ENCODE measurements around the gene ZNF789. TPM values are rescaled to one million over a fixed set of nuclear protein-coding genes. Genes with fewer than 3 reads are reported as not detected.
A peak's percentile ranks its signal among the peaks of the same experiment; 100 is the strongest.

The ZNF789 gene
- total and polyA plus RNA-seq, 2 of the 13 experiments (the other 11 are each of a cell fraction or from before 2014, with no cell fraction given): 19.8 to 25.1 TPM

- no peak for TF ChIP-seq MLXIP (CRISPR knock-in tag; IDR thresholded peaks at IDR 0.05; ENCODE audit: borderline replicate concordance)
- no peak for TF ChIP-seq ZKSCAN5 (CRISPR knock-in tag; IDR thresholded peaks at IDR 0.05)
- TF ChIP-seq ZNF331 (CRISPR knock-in tag; IDR thresholded peaks at IDR 0.05): no peak
- no peak for TF ChIP-seq SP4 (CRISPR knock-in tag; IDR thresholded peaks at IDR 0.05)
- TF ChIP-seq RFXAP (CRISPR knock-in tag; IDR thresholded peaks at IDR 0.05; ENCODE audit: borderline replicate concordance): no peak
- TF ChIP-seq DR1 (CRISPR knock-in tag; IDR thresholded peaks at IDR 0.05): no peak
- TF ChIP-seq MLX (CRISPR knock-in tag; IDR thresholded peaks at IDR 0.05): no peak
- TF ChIP-seq, protein P1, sequence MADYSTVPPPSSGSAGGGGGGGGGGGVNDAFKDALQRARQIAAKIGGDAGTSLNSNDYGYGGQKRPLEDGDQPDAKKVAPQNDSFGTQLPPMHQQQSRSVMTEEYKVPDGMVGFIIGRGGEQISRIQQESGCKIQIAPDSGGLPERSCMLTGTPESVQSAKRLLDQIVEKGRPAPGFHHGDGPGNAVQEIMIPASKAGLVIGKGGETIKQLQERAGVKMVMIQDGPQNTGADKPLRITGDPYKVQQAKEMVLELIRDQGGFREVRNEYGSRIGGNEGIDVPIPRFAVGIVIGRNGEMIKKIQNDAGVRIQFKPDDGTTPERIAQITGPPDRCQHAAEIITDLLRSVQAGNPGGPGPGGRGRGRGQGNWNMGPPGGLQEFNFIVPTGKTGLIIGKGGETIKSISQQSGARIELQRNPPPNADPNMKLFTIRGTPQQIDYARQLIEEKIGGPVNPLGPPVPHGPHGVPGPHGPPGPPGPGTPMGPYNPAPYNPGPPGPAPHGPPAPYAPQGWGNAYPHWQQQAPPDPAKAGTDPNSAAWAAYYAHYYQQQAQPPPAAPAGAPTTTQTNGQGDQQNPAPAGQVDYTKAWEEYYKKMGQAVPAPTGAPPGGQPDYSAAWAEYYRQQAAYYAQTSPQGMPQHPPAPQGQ (CRISPR knock-in tag; IDR thresholded peaks at IDR 0.05; ENCODE audit: borderline replicate concordance): no peak
- no peak for TF ChIP-seq GATA4 (IDR thresholded peaks at IDR 0.05; ENCODE audit: borderline replicate concordance, low read depth)
- TF ChIP-seq ZNF674 (CRISPR knock-in tag; IDR thresholded peaks at IDR 0.05; ENCODE audit: low read depth): no peak
- no peak for TF ChIP-seq JARID2 (CRISPR knock-in tag; IDR thresholded peaks at IDR 0.05; ENCODE audit: insufficient replicate concordance)
- no peak for TF ChIP-seq KLF15 (CRISPR knock-in tag; IDR thresholded peaks at IDR 0.05; ENCODE audit: borderline replicate concordance)
- TF ChIP-seq ZMYM2 (CRISPR knock-in tag; IDR thresholded peaks at IDR 0.05): no peak
- TF ChIP-seq CEBPB (IDR thresholded peaks at IDR 0.05; ENCODE audit: borderline replicate concordance, low read depth, low read length): peak; percentile 80; the same call in 1 of the 2 replicates
- TF ChIP-seq, protein P2, sequence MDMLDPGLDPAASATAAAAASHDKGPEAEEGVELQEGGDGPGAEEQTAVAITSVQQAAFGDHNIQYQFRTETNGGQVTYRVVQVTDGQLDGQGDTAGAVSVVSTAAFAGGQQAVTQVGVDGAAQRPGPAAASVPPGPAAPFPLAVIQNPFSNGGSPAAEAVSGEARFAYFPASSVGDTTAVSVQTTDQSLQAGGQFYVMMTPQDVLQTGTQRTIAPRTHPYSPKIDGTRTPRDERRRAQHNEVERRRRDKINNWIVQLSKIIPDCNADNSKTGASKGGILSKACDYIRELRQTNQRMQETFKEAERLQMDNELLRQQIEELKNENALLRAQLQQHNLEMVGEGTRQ (IDR thresholded peaks at IDR 0.05; ENCODE audit: low read depth, low read length): no peak
- TF ChIP-seq, protein P2 (CRISPR knock-in tag; IDR thresholded peaks at IDR 0.05; ENCODE audit: borderline replicate concordance): no peak; the same call in 1 of the 2 replicates
- no peak for TF ChIP-seq FOXP1 (IDR thresholded peaks at IDR 0.05)
- peak; percentile 84 for TF ChIP-seq FOXP1 (CRISPR knock-in tag; IDR thresholded peaks at IDR 0.05)
- TF ChIP-seq ZFY (CRISPR knock-in tag; IDR thresholded peaks at IDR 0.05): no peak
These were observed 32.5 kb upstream of the ZNF789 start (continued) for GRCh38 chr7:99440195-99440594.

Measured in HepG2 (cell line).